Naive B cell (primary cell): ENCODE data around the gene CACNA1C. TPM values are rescaled to one million over a fixed set of nuclear protein-coding genes. Genes with fewer than 3 reads are reported as not detected.

Experiments used
- ATAC-seq, 2 donors: fragments of 150-1000 bp; cut with Tn5 transposase; 2 replicates each; pipeline ENCODE4 v1.10.0; 2021; ENCODE audit warnings: low read depth in 2 of 2, mild to moderate bottlenecking in 2 of 2, moderate library complexity in 2 of 2
- DNase-seq: peaks from one replicate; pipeline ENCODE4 v3.0.0; 2022
- H3K27ac Mint-ChIP-seq, 6 donors: one replicate each; pipeline ENCODE4 v1.8.0; 2020 to 2022; ENCODE audit warnings: mild to moderate bottlenecking in 6 of 6, mixed read lengths in 6 of 6, moderate library complexity in 5 of 6, inconsistent platforms in 2 of 6
- H3K27me3 Mint-ChIP-seq, 3 donors: one replicate each; pipeline ENCODE4 v1.8.0; 2021 to 2022; ENCODE audit warnings: mixed read lengths in 3 of 3, mild to moderate bottlenecking in 1 of 3
- H3K36me3 Mint-ChIP-seq, 2 donors: one replicate each; pipeline ENCODE4 v1.8.0; 2020 to 2022; ENCODE audit warnings: mixed read lengths in 2 of 2, inconsistent platforms in 1 of 2, mild to moderate bottlenecking in 1 of 2
- H3K4me1 Mint-ChIP-seq, 3 donors: one replicate each; pipeline ENCODE4 v1.8.0; 2020 to 2022; ENCODE audit warnings: mixed read lengths in 3 of 3, inconsistent platforms in 1 of 3, mild to moderate bottlenecking in 1 of 3, moderate library complexity in 1 of 3
- H3K4me3 Mint-ChIP-seq, 8 donors: one replicate each; pipeline ENCODE4 v1.8.0; 2020 to 2022; ENCODE audit warnings: mild to moderate bottlenecking in 8 of 8, mixed read lengths in 8 of 8, moderate library complexity in 8 of 8, inconsistent platforms in 2 of 8
- H3K9me3 Mint-ChIP-seq, 7 donors: one replicate each; pipeline ENCODE4 v1.8.0; 2020 to 2022; ENCODE audit warnings: mixed read lengths in 7 of 7, mild to moderate bottlenecking in 5 of 7, inconsistent platforms in 2 of 7, moderate library complexity in 1 of 7
- polyA plus RNA-seq, 6 donors: library from polyadenylated mRNA; unstranded; fragments of 300-500 nt; fragmentation: Illumina TruSeq; gene quantifications; one replicate each; pipeline ENCODE4 v1.2.3, GENCODE V29; 2021; ENCODE audit warnings: low read depth in 6 of 6

Gene CACNA1C
- polyA plus RNA-seq, 6 donors from 2014 or later = 0.03 to 0.09 (median 0.06) TPM; not detected in 1

DNA sequence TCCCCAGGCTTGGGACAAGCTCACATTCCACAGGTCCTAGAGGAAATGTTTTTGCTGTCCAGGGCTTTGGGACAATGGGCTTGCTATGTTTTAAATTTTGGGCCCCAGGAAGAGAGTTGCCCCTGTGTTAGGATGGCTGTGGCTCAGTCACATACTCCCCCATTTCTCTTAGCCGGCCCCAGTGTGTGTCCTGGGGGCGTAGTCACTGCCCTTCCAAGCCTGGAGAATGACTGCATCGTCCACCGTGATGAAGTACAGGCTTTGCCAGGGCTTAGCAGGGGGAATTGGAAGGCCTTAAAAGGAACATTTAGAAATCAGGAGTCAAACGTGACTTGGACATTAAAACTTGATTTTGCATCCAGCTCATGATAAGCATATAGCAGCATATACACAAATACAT lies 293.6 kb downstream of the CACNA1C start:
- Mint-ChIP-seq H3K9me3 (no peaks in the 10 kb centered on the region), H3K4me3 (no peak overlapping the region), H3K36me3 (no peaks in the 10 kb centered on the region), H3K4me1 (peaks cover 12 to 21% (median 13%) of the 10 kb centered on the region in 3 donors), H3K27me3 (peaks cover 6 to 17% (median 9%) of the 10 kb centered on the region in 3 donors), H3K27ac (no peak overlapping the region)
- DNase-seq (no peak), ATAC-seq (no peak)

DNA sequence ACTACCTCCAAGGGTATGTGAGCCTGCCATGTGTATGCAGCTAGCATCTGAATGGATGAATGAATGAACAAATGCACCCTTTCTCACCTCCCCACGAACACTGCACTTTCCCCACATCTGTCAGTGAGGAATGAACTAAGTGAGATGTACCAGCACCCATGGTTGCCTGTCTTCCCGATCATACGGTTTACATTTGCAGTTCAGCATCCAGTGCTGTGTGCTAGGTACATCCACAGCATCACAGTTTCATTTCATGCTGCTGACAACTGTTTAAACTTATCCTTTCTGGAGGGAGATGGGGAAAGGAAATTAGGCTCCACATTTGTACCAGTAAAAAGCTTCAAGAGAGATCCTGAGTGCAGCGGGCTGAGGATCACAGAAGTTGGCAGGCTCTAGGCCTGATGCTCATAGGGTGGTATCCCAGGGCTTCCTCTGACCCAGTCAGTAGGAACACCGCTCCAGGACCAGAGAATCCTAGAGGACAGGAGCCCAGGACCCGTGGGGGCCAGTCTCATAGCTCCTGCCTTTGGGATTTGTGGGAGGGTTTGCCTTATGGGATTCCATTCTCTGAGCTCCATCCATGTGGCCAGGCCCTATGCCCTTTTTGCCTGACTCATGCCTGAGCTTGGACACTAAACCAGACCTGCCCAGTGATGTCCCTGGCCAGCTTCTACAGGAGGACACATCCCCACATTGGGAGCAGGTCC lies 294.5 kb downstream of the CACNA1C start:
- DNase-seq (no peak), ATAC-seq (no peak)
- peaks cover 20 to 29% (median 22%) of the 10 kb centered on the region in 3 donors for H3K4me1 Mint-ChIP-seq
- H3K36me3 Mint-ChIP-seq = no peaks in the 10 kb centered on the region
- H3K4me3 Mint-ChIP-seq = no peak overlapping the region
- H3K27me3 Mint-ChIP-seq = peaks cover 6 to 17% (median 6%) of the 10 kb centered on the region in 3 donors
- peaks cover 0 to 3% (median 0%) of the 10 kb centered on the region in 7 donors for H3K9me3 Mint-ChIP-seq
- no peak overlapping the region for H3K27ac Mint-ChIP-seq

DNA sequence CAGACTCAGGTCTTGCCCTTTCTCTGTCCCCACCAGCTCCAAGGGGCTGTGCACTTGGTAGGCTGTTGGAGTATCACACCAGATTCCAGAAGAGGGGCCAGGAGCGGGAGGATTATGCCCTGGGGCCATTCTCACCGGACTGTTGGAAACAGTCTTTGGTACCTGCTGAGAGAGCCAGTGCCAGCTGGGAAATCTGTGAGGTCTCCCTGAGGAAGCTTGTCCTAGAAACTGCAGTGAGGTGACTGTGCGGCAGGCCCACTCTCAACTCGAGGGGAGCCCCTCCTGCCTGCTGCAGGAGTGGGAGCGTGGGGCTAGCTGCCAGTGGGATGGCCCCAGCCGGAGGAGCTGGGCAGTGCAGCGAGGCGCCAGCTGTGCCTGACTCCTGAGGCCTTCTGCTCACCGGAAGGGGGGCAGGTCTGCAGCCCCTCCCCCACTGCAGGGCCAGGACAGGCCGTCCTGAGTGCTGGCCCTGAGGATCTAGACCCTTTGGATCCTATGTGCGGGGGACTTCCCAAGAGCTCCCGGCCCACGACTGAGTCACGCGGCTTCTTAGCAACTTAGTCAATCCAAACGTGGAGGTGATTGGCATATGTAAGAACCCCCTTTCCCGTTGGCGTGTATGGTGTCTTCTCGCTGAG lies 295.2 kb downstream of the CACNA1C start:
- Mint-ChIP-seq H3K27ac (no peak overlapping the region), H3K4me1 (peaks cover 21 to 33% (median 27%) of the 10 kb centered on the region in 3 donors), H3K9me3 (peaks cover 0 to 3% (median 0%) of the 10 kb centered on the region in 7 donors), H3K36me3 (no peaks in the 10 kb centered on the region), H3K27me3 (peaks cover 0 to 24% (median 6%) of the 10 kb centered on the region in 3 donors), H3K4me3 (no peak overlapping the region)
- ATAC-seq (no peak), DNase-seq (no peak)

DNA sequence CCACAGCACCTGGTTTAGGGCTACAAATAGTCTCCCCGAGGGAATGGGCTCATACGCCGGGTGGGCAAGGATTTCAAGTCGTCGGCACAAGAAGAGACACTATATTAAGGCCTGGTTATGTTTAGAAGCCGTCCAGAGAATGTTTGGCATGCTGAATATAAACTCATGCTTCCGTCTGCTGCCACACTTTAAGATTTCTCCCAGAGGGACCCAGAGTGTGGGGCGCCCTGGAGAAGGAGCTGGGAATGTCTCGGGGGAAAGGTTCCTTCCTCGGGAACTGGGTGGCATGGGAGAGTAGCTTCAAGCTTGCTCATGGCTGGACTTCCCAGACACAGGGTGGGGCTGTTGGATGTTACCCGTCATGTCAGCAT lies 295.7 kb downstream of the CACNA1C start:
- Mint-ChIP-seq H3K4me3 (no peak overlapping the region), H3K4me1 (peaks cover 24 to 38% (median 30%) of the 10 kb centered on the region in 3 donors), H3K27me3 (peaks cover 0 to 29% (median 8%) of the 10 kb centered on the region in 3 donors), H3K27ac (peak overlapping the region in 1 of 6 donors; percentile 27), H3K9me3 (peaks cover 0 to 3% (median 0%) of the 10 kb centered on the region in 7 donors), H3K36me3 (no peaks in the 10 kb centered on the region)
- DNase-seq (no peak), ATAC-seq (no peak)

DNA sequence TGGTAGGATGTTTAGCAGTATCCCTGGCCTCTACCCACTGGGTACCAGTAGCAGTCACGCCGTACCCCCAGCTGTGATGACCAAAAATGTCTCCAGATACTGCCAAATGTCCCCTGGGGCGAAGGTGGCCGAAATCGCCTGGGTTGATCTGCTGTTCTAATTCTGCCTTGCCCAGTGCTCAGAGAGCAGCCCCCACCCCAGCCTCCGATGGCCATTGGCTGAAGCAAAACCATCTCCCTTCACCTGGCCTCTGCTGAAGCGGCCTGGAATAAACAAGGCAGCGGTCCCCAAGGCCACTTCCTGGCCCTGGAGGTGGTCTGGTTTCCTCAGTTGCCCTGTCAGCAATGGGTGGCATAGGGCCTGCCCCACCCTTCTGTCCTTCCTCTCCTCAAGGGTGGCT lies 298.4 kb downstream of the CACNA1C start:
- Mint-ChIP-seq H3K4me1 (peaks cover 30 to 52% (median 35%) of the 10 kb centered on the region in 3 donors), H3K27ac (peak overlapping the region in 1 of 6 donors; percentile 56), H3K36me3 (no peaks in the 10 kb centered on the region), H3K9me3 (peaks cover 0 to 3% (median 0%) of the 10 kb centered on the region in 7 donors), H3K27me3 (peaks cover 0 to 28% (median 12%) of the 10 kb centered on the region in 3 donors), H3K4me3 (peak overlapping the region in 3 of 8 donors; percentile 36 to 79 (median 59))
- ATAC-seq = no peak
- DNase-seq = no peak

DNA sequence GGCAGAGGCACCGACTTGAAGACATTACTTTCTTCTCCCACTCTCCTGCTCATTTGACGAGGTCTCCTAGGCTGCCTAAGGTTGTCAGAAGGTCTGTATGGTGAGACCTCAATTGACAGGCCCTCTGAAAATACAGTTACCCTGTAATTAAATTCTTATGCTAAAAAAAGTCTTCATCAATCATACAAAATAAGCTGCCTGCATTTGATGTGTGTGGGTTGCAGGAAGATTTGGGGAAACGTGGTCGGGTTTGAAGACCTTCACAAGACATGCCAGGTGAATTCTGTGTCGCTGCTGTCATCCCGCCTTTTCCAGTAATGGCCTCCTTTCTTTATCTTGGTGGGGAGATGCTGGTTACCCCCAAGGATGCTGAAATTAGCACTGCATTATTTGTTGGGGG lies 299.4 kb downstream of the CACNA1C start:
- peaks cover 0 to 24% (median 9%) of the 10 kb centered on the region in 3 donors for H3K27me3 Mint-ChIP-seq

DNA sequence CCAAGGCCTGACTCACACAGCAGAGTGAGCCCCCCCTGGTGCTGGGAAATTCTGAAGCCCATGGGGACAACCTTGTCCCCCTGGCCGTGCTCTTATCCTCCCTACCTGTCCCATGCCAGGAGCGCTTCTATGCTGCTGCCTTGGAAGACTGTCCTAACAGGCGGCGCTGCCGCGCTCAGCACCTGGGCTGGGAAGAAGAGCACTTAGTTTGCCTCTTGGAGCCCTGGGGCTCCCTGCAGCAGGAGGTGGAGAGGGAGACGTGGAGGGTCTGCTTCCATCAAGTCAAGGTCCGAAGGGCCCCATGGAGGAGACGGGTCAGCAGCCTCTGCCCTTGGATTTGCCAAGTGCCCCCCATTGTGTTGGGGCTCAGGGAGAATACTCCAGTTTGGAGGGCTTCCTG lies 300.5 kb downstream of the CACNA1C start:
- Mint-ChIP-seq H3K9me3 (peaks cover 0 to 3% (median 0%) of the 10 kb centered on the region in 7 donors), H3K27me3 (peaks cover 5 to 24% (median 9%) of the 10 kb centered on the region in 3 donors), H3K4me3 (peak overlapping the region in 1 of 8 donors; percentile 24), H3K27ac (no peak overlapping the region), H3K36me3 (no peaks in the 10 kb centered on the region), H3K4me1 (peaks cover 35 to 57% (median 39%) of the 10 kb centered on the region in 3 donors)
- ATAC-seq = no peak
- DNase-seq = no peak

More for the DNA sequence above, 299.4 kb downstream of the CACNA1C start:
- Mint-ChIP-seq H3K36me3 (no peaks in the 10 kb centered on the region), H3K27ac (peak overlapping the region in 2 of 6 donors; percentile 75 to 86), H3K9me3 (peaks cover 0 to 3% (median 0%) of the 10 kb centered on the region in 7 donors), H3K4me3 (peak overlapping the region in 5 of 8 donors; percentile 0 to 79 (median 36)), H3K4me1 (peaks cover 30 to 52% (median 35%) of the 10 kb centered on the region in 3 donors)
- no peak for ATAC-seq
- no peak for DNase-seq

DNA sequence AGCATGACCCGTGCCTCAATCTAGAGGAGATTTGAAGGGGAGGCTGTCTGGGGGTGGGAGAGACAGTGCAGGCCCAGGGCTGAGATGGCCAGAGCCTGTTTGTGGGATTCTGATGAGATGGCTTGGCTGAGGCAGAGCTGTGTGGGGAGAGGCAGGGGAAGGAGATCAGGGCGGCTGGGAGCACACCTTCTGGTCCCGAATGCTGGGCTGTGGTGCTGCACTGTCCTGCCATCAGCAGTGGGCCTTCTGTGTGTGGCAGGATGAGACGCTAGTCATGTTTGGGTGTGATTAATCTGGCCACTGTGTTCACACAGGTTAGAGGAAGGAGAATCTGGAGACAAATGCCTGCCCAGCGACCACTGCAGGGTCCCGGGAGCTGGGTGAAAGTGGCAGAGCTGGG lies 300.9 kb downstream of the CACNA1C start:
- H3K27ac Mint-ChIP-seq = no peak overlapping the region
- no peak overlapping the region for H3K4me3 Mint-ChIP-seq
- H3K4me1 Mint-ChIP-seq = peaks cover 37 to 61% (median 43%) of the 10 kb centered on the region in 3 donors

DNA sequence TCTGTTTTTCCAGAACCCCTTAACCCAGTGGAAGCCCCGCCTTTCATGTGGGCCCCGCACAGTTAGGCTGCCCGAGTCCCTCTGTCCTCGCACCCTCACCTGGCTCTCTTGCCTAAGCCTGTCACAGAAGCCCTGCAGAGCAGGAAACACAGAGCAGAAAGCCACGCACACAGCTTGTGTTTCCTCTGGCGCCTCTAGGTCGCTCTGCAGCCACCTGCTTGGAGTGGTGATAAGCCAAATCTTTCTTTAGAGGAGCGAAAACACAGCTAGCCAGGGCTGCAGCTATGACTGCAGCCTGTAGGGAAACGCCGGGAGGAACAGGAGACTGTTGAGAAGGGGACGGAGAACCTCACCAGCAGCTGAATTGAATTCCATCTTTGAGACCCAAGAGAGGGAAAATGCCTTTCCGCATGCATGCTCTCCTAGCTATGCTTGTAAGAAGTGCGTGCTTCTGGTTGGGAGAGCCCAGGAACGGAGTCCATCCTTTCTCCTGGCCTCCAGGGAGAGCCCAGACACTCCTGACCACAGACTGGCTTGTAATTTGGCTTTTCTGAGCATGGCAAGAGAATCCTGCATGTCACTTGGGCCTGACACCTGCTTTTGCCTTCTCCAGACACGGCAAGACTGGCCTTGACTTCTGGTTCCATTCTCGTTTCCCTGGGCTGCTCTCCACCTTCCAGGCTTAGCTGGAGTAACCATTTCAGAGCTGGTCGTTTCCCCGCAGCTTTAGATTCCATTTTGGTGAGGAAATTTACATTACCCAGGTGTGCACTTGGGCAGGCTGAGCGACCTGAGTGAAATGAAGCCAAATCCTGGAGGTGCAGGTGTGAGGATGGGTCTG lies 301.6 kb downstream of the CACNA1C start:
- no peak for ATAC-seq
- peaks cover 0 to 3% (median 0%) of the 10 kb centered on the region in 7 donors for H3K9me3 Mint-ChIP-seq
- peak overlapping the region in 1 of 8 donors; percentile 51 for H3K4me3 Mint-ChIP-seq
- no peak for DNase-seq
- H3K36me3 Mint-ChIP-seq = no peaks in the 10 kb centered on the region
- peaks cover 39 to 64% (median 49%) of the 10 kb centered on the region in 3 donors for H3K4me1 Mint-ChIP-seq
- no peak overlapping the region for H3K27ac Mint-ChIP-seq
- peaks cover 7 to 25% (median 9%) of the 10 kb centered on the region in 3 donors for H3K27me3 Mint-ChIP-seq

More for the DNA sequence above, 300.9 kb downstream of the CACNA1C start:
- peaks cover 0 to 3% (median 0%) of the 10 kb centered on the region in 7 donors for H3K9me3 Mint-ChIP-seq
- H3K27me3 Mint-ChIP-seq = peaks cover 7 to 25% (median 9%) of the 10 kb centered on the region in 3 donors
- ATAC-seq = no peak
- DNase-seq = no peak
- H3K36me3 Mint-ChIP-seq = no peaks in the 10 kb centered on the region

DNA sequence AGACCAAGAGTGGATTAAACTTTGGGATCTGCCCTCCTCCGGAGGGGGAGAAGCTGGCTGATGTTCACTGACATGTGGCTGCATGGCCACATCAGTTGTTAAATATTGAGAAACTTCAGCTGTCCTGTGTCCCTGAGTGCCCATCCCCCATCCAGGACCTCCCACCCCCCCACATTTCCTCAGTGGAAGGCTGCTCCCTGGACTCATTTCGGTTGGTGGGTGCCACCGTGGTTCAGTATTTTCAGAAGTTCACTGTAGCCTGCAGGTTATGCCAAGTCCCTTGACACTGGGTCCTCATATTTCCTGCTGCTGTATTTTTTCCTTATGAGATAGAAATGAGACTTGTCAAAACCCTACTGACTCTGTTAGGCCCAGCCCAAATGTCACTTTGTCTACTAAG lies 302.4 kb downstream of the CACNA1C start:
- Mint-ChIP-seq H3K36me3 (no peaks in the 10 kb centered on the region), H3K9me3 (peaks cover 0 to 3% (median 0%) of the 10 kb centered on the region in 7 donors), H3K4me3 (no peak overlapping the region), H3K4me1 (peaks cover 39 to 66% (median 49%) of the 10 kb centered on the region in 3 donors), H3K27ac (no peak overlapping the region), H3K27me3 (peaks cover 8 to 30% (median 9%) of the 10 kb centered on the region in 3 donors)
- ATAC-seq = no peak
- DNase-seq = no peak

DNA sequence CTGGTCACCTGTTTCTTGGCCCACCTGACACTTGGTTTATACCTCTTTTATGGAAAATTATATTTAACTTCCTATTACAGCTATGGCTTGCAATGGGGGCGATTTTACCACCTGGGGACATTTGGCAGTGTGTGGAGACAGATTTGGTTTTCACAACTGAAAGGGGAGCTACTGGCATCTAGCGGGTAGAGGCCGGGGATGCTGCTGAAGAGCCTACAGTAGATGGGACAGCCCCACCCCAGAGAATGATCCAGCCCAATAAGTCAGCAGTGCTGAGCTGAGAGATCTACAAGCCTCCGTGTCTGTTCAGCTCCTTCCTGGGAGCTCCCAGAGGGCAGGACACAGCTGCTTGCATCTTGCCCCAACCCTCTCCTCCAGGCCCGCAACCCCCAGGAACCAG lies 302.8 kb downstream of the CACNA1C start:
- Mint-ChIP-seq H3K4me1 (peaks cover 36 to 64% (median 46%) of the 10 kb centered on the region in 3 donors), H3K36me3 (no peaks in the 10 kb centered on the region), H3K27ac (no peak overlapping the region), H3K9me3 (peaks cover 0 to 3% (median 0%) of the 10 kb centered on the region in 7 donors), H3K27me3 (peaks cover 9 to 30% (median 10%) of the 10 kb centered on the region in 3 donors), H3K4me3 (no peak overlapping the region)
- ATAC-seq (no peak), DNase-seq (no peak)

DNA sequence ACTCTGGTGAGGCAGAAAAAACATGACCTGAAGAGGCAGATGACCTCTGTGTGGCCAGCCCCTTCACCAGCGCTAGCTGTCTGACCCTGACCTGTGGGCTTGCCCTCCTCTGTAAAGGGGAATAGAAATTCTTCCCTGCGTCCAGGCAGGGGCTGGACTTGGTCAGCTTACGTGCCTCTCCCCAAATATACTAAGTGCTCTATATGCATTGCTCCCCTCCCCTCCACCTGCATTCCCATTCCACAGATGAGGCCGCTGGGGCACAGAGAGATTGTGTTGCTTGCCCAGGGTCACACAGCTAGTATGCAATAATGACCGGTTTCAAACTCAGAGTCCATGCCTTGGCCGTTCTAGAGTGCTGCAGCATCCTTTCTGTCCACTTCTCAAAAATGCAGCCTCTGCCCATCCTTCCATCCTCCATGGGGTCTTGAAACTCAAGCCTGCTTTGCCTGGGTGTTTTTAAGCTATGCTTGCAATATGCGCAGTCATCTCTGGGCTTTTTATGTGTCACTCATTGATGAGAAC lies 303.9 kb downstream of the CACNA1C start:
- Mint-ChIP-seq H3K4me3 (no peak overlapping the region), H3K36me3 (no peaks in the 10 kb centered on the region), H3K4me1 (peaks cover 31 to 54% (median 35%) of the 10 kb centered on the region in 3 donors), H3K9me3 (peaks cover 0 to under 1% (median 0%) of the 10 kb centered on the region in 7 donors), H3K27me3 (peaks cover 9 to 30% (median 14%) of the 10 kb centered on the region in 3 donors), H3K27ac (no peak overlapping the region)
- DNase-seq (no peak), ATAC-seq (no peak)
